IPS-18c (cell line): ENCODE data around the gene TTC23L.
"Not testable (repeated sequence)": the region's sequence is repeated elsewhere in the genome, so short reads cannot be mapped to it uniquely, and the experiment has no call there.

Source experiments
- H3K4me3 ChIP-seq: 2 replicates; pipeline ENCODE4 v1.7.0; 2013; ENCODE audit warnings: low read depth, mild to moderate bottlenecking, low read length, moderate library complexity; ENCODE audit not compliant: insufficient read depth
- H3K9me3 ChIP-seq: one replicate; pipeline ENCODE4 v1.6.1; 2013; ENCODE audit warnings: mild to moderate bottlenecking, low read length, moderate library complexity; ENCODE audit not compliant: control insufficient read depth, insufficient read depth

TTC23L gene

DNA sequence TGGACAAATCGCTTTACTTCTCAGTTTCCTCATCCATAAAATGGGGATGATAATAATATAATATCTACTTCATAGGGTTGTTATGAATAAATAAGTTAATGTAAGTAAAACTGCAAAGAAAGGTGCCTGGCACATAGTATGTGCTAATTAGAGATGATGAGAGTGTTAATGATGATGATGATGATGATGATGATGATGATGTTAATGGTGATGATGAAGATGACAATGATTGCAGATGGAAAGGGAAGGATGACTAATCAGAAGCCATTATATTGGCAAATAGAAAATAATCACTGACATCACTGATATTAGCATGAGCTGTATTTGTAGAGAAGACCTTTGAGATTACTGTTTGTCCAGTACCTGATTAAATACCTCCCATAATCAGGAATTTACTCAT, 55.8 kb downstream of the TTC23L start:
- Histone ChIP-seq H3K9me3 (no peaks in the 10 kb centered on the region), H3K4me3 (no peak overlapping the region)

DNA sequence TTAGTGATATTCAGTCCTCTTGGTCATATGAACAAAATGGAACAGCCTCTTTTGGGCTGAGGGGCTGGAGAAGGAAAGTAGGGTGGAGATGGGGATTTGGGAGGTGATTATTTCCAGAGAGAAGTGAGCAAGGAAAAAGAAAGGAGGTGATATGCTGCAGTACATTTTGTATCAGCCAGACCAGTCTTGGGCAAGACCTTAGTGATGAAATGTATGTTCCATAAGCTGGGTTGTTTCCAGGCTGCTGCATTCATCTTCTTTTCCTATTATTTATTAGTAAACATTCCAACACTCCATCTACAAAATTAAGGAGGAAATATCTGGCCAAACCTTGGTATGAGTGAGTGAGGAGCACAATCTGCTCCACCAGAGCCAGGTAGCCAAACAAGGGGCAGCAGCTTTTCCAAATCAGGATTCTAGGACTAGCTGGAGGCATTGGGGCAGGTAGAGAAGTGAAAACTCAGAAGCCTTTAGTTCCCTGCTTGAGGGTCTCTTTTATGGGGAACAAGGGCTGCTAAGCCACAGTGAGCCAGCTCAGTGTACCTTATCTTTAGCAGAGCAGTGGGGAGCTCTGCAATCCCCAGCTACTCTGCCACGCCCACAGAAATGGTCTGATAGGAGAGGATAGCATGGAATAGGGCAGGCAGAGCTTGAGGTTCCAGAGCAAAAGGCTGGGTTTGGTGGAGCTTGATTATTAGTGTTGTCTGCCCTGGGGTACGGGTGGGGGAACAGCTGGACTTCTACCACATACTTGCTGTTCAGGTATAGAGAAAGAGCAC, 56.9 kb downstream of the TTC23L start:
- H3K4me3 ChIP-seq = no peak overlapping the region
- no peaks in the 10 kb centered on the region for H3K9me3 ChIP-seq

GRCh38 chr5:34897646-34898045, 58.7 kb downstream of the TTC23L start:
- no peaks in the 10 kb centered on the region for H3K9me3 ChIP-seq
- H3K4me3 ChIP-seq = no peak overlapping the region

DNA sequence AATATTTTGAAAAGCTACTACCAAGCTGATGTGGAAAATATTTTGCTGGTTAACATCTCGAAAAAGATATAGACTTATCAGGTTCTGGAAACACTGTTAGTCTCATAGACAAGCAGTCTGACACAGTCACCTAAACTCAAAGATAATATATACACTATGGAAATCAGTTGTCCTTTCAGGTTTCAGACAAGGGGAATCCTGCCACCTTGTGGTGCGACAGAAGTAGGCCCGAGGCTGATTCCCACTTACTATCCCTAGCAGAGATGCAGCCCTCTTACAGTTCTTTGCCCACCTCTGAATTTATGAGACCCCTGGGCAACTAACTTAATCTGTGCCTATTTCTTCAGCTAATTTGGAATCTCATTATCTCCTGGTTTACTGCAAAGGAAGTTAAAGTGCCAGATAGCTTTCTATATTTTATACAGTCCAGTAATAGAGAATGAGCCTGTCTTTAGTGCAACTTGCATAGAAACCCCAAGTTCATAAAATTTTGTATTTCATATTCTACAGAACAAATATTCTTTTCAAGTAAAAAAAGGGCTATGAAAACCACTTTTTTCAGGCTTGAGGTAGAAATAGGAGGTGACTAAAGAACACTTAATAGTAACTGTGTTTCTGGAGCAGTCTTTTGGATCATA, 59.4 kb downstream of the TTC23L start:
- H3K4me3 ChIP-seq = no peak overlapping the region
- peaks cover 2% of the 10 kb centered on the region for H3K9me3 ChIP-seq

DNA sequence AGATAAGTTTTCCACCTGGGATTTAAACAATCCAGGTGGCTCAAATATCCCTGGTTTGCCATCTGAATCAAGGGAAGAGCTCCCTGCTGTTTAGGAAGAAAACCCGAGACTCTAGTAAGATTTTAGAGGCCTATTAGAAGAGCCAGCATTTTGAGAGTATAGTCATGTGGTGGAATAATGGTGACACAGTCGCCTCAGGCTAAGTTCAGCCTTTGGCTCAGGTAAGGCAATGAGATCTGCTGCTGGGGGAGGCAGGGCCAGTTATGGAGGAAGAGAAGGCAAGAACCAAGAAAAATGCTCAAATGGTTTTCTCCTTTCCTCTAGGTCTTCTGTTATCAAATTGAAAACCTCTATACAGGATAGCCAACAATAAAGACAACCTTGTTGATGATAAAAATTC, 60.1 kb downstream of the TTC23L start:
- Histone ChIP-seq H3K4me3 (no peak overlapping the region), H3K9me3 (peaks cover 2% of the 10 kb centered on the region)

- Histone ChIP-seq H3K4me3 (no peak overlapping the region), H3K9me3 (peaks cover 2% of the 10 kb centered on the region)
Measured at GRCh38 chr5:34900652-34901051, 61.7 kb downstream of the TTC23L start.

DNA sequence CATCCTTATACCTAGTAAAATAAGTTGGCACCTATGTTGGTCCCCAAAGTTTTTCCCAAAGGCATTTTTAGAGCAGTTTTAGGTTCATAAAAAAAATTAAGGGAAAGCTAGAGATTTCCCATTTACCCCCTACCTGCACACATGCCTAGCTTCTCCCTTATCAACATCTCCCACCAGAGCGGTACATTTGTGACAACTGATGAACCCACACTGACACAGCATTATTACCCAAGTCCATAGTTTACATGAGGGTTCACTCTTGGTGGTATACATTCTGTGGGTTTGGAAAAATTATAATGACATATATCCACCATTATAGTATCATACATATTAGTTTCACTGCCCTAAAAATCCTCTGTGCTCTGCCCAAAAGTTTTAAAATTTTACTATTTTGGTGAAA, 64.3 kb downstream of the TTC23L start:
- H3K9me3 ChIP-seq = peaks cover 2% of the 10 kb centered on the region
- no peak overlapping the region for H3K4me3 ChIP-seq

DNA sequence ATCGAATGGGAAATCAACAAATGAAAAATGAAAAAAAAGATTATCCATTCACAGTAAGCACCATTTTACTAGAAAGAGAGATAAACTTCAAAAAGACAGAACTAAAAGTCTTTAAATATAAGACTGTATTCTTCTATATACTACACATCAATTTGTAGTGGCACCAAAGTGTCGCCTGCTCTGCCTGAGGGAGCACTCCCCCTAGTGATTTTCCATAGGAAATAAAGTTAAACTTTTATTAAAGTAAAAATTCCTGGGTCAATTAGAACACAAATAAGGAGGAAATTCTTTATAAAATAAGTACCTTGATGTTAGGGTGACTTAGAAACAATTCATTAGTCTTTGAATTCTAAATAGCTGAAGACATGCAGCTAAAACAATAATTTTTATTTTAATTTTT, 66.6 kb downstream of the TTC23L start:
- Histone ChIP-seq H3K9me3 (peaks cover 2% of the 10 kb centered on the region), H3K4me3 (no peak overlapping the region)

DNA sequence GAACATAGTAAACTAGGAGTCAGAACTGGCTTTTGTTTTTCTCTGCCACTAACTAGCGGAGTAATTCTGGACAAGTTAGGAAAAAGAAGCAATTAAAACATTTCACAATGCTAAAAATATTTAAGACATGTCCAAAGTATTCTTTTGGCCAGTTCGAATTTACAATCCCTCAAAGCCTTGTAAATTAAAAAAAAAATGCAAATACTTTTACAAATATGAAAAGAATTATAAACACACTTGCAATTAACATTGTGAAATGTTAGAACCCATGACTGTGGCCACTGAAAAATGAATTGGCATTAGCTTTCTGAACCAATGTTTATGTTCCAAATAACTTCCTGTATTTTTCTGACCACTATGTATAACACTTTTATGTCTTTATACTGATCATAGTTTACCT, 74.1 kb downstream of the TTC23L start:
- Histone ChIP-seq H3K9me3 (no peaks in the 10 kb centered on the region), H3K4me3 (no peak overlapping the region)

DNA sequence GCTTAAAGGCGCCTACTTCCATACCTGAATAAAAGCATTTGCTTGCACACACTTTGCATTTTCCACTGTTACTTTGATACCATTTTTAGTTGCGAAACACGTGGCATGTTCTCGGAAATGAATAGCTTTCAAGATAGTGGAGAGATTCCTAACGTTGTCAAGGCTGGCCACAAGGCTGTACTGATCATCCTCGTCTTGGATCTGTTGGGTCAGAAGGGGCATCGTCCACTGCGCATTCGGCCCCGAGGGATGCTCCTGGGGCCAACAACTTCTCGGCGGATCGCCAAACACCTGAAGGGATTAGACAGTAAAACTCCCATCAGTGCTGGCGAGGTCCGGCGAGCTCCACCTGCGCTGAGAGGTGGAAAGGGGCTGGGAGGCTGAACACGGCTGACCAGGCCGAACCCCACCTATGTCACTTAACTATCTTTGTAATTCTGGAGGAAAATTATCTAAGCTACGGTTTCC, 75.7 kb downstream of the TTC23L start:
- peak overlapping the region; percentile 96 for H3K4me3 ChIP-seq

GRCh38 chr5:34915139-34915855, 76.3 kb downstream of the TTC23L start, which contains the start of the genes BRIX1 and RAD1:
BRIX1 (plus strand) TSS chr5:34915711; CDS start chr5:34915739, 28 bp downstream.
RAD1 (minus strand) TSS chr5:34915504; CDS start chr5:34914892, 612 bp downstream.
- H3K4me3 ChIP-seq = peak within 1 kb of the TSS; percentile 96
- no peaks in the 10 kb centered on the region for H3K9me3 ChIP-seq

More for the DNA sequence above, 75.7 kb downstream of the TTC23L start:
- no peaks in the 10 kb centered on the region for H3K9me3 ChIP-seq

DNA sequence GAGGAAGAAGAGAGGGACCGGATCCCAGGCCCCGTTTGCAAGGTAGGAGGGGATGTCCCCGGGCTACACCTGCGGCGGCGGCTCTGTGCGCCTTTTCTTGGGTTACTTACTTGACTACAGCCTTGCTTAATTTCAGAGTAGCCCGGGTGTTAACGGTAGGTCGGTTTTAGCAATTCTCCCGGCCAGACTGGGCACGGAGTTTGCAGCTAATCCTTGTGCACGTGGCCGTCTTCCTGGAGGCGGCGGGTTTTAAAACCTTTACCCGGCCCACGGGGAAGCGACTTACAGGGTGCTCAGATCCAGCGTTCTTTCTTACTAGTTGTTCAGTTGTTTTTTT, 76.9 kb downstream of the TTC23L start:
- H3K9me3 ChIP-seq = no peaks in the 10 kb centered on the region
- peak overlapping the region; percentile 96 for H3K4me3 ChIP-seq

- Histone ChIP-seq H3K4me3 (peak overlapping the region; percentile 96), H3K9me3 (no peaks in the 10 kb centered on the region)
Measured at GRCh38 chr5:34916518-34916917, 77.6 kb downstream of the TTC23L start.

- Histone ChIP-seq H3K9me3 (no peaks in the 10 kb centered on the region), H3K4me3 (no peak overlapping the region)
Measured at GRCh38 chr5:34918025-34918424, 79.1 kb downstream of the TTC23L start.

- Histone ChIP-seq H3K9me3 (no peaks in the 10 kb centered on the region), H3K4me3 (no peak overlapping the region)
Measured at GRCh38 chr5:34919077-34919476, 80.1 kb downstream of the TTC23L start.

DNA sequence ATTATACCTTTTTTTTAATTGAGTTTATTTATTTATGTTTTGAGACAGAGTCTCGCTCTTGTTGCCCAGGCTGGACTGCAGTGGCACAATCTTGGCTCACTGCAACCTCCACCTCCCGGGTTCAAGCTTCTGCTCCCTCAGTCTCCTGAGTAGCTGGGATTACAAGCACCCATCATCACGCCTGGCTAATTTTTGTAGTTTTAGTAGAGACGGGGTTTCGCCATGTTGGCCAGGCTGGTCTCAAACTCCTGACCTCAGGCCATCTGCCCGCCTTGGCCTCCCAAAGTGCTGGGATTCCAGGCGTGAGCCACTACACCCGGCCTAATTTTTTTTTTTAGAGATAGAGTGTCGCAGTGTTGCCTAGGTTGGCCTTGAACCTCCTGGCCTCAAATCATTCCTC, 84.3 kb downstream of the TTC23L start:
- not testable (repeated sequence) for H3K9me3 ChIP-seq

DNA sequence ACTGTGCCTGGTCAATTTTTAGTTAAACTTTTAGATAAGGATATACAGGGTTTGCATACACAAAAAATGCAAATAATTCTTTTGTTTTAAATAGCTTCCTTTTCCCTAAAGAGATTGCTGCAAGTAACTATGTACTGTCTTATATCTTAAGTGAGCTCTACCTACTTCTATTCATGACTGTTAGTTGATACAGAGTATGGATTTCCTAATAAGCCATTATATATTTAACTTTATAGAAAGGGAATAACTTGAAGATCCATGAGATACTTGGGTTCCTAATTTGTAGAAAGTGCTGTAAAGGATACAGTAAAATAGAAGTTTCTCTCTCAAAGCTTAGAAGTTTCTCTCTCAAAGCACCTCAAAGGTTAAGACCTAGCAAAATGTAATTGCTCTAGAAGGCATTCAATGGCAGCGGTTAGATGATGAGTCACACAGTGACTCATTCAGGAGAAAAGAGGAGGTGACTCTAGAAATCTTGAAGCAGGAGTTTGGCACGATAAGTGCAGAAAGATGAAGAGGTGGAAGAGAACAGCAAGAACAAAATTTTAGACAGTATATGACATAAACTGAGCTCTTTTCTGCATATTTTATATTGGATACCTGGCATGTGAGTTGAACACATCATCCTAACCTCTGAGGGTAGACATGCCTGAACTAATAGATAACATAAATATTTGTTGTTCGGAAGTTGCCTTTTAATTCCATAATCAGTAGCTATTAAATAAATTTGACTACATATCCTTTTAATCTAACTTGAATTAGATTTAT, 84.9 kb downstream of the TTC23L start:
- Histone ChIP-seq H3K4me3 (no peak overlapping the region), H3K9me3 (no peaks in the 10 kb centered on the region)

More for the DNA sequence above, 84.3 kb downstream of the TTC23L start:
- not testable (repeated sequence) for H3K4me3 ChIP-seq
